DND-41 (cell line): ENCODE results near the gene CHADL.

Experiments used
- ATAC-seq: fragments of 200-7000 bp; cut with Tn5 transposase; 3 replicates; pipeline ENCODE4 v1.9.1; 2021; ENCODE audit warnings: low read depth; ENCODE audit not compliant: insufficient read depth
- DNase-seq: peaks from one replicate; pipeline ENCODE4 v3.0.0-alpha.2; 2020
- H2AFZ ChIP-seq: 2 replicates; pipeline ENCODE4 v1.6.0; 2012; ENCODE audit warnings: low read depth, low read length
- H3K27ac ChIP-seq: 2 replicates; pipeline ENCODE4 v1.5.1; 2012; ENCODE audit warnings: low read length, inconsistent platforms
- H3K27me3 ChIP-seq: fragments of 200-600 bp; sonication (generic); 2 replicates; pipeline ENCODE4 v1.6.0; 2012; ENCODE audit warnings: low read length, mild to moderate bottlenecking, inconsistent platforms; ENCODE audit not compliant: insufficient read depth, poor library complexity
- H3K36me3 ChIP-seq: 2 replicates; pipeline ENCODE4 v1.5.1; 2012; ENCODE audit warnings: low read length, inconsistent platforms; ENCODE audit not compliant: insufficient read depth
- H3K4me1 ChIP-seq: 2 replicates; pipeline ENCODE4 v1.5.1; 2012; ENCODE audit warnings: mild to moderate bottlenecking, low read length; ENCODE audit not compliant: insufficient read depth
- H3K4me2 ChIP-seq: 2 replicates; pipeline ENCODE4 v1.6.0; 2012; ENCODE audit warnings: mild to moderate bottlenecking, moderate library complexity, low read length, inconsistent platforms; ENCODE audit not compliant: insufficient read depth
- H3K4me3 ChIP-seq, 2 experiments: fragments of 200-600 bp in 1 of 2; shearing (Covaris generic) in 1 of 2; 2 replicates each; pipeline ENCODE4 v1.5.1; 2012 to 2016; ENCODE audit warnings: inconsistent platforms in 2 of 2, low read length in 2 of 2, mild to moderate bottlenecking in 2 of 2, low read depth in 1 of 2, moderate library complexity in 1 of 2
- H3K79me2 ChIP-seq: 2 replicates; pipeline ENCODE4 v1.6.0; 2012; ENCODE audit warnings: low read length, inconsistent platforms; ENCODE audit not compliant: insufficient read depth
- H3K9ac ChIP-seq: 2 replicates; pipeline ENCODE4 v1.6.0; 2012; ENCODE audit warnings: low read depth, mild to moderate bottlenecking, inconsistent platforms, low read length, moderate library complexity
- H3K9me3 ChIP-seq: 2 replicates; pipeline ENCODE4 v1.5.1; 2012; ENCODE audit warnings: low read length, moderate library complexity, mild to moderate bottlenecking, inconsistent platforms; ENCODE audit not compliant: insufficient read depth, severe bottlenecking
- H4K20me1 ChIP-seq: 2 replicates; pipeline ENCODE4 v1.6.0; 2012; ENCODE audit warnings: low read length; ENCODE audit not compliant: insufficient read depth
- CTCF ChIP-seq: IDR thresholded peaks from 2 replicates; pipeline ENCODE4 v1.5.1; 2012; ENCODE audit warnings: borderline replicate concordance, low read length, moderate library complexity, mild to moderate bottlenecking; ENCODE audit not compliant: poor library complexity, severe bottlenecking; ENCODE audit errors: extremely low read depth
- EZH2 ChIP-seq: IDR thresholded peaks from 3 replicates; pipeline ENCODE4 v1.6.1; 2012; ENCODE audit warnings: borderline replicate concordance, low read depth, mild to moderate bottlenecking, moderate library complexity, low read length, inconsistent platforms; ENCODE audit not compliant: severe bottlenecking

CHADL gene

GRCh38 chr22:41198027-41198580 is 42.6 kb downstream of the CHADL start:
- Histone ChIP-seq H3K9me3 (no peaks in the 10 kb centered on the region), H3K9ac (peak overlapping the region; percentile 70), H3K4me2 (peak overlapping the region; percentile 100), H3K4me3 (peak overlapping the region; percentile 49 to 99), H3K27ac (peak overlapping the region; percentile 67; the same call in 1 of the 2 replicates), H3K27me3 (no peaks in the 10 kb centered on the region), H3K36me3 (no peaks in the 10 kb centered on the region), H2AFZ (peak overlapping the region; percentile 99), H3K79me2 (no peaks in the 10 kb centered on the region), H4K20me1 (no peaks in the 10 kb centered on the region), H3K4me1 (peaks cover 21% of the 10 kb centered on the region)
- ATAC-seq (peak; percentile 60), DNase-seq (peak; percentile 62)
- no peak for TF ChIP-seq EZH2
- peak; percentile 19 for TF ChIP-seq CTCF

DNA sequence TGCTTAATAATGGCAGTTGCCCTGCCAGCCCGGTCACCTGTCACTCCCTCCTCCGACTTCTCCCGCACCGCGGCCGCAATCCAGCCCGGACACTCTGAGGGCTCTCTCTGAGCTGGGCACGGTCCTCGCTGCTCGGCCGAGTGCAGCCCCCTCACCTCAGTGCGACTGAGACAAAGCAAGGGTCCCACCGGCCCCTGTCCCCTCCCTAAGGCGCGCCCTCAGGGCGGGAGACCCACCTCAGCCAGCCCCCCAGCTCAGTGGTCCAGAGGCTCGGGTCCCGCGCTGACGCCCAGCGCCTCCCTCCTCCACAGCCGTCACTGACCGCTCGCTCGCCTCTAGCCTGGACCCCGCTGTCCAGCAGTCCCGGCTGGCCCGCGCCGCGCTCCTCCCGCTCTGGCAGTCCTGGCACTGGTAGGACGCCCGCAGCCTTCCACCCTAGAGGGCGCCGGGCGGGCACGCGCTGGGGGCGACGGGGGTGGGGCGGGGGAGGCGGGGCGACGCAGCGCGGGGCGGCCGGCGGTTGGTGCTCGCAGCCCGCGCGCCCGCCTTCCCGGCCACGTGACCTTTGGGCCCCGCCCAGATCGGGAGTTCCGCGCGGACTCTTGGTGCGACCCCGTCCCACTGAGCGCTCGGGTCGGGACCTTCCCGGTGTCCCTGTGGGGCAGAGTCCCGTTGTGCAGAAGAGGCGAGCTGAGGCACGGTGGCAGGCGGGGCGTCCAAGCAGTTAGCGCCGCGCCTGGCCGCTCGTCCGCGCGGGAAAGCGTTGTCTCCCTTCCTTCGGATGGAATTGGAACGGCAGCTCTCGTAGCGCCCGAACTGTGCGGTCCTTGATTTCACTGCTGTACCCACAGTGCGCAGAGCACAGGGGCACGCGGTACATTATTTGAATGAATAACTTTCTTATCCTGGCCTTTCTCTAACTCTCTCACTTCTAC is 43.4 kb downstream of the CHADL start:
- peaks cover 21% of the 10 kb centered on the region for H3K4me1 ChIP-seq
- peak overlapping the region; percentile 99 for H2AFZ ChIP-seq
- H3K27me3 ChIP-seq: no peaks in the 10 kb centered on the region
- H3K36me3 ChIP-seq: no peaks in the 10 kb centered on the region
- H3K9me3 ChIP-seq: no peaks in the 10 kb centered on the region
- H3K4me3 ChIP-seq: peak overlapping the region; percentile 49 to 99
- TF ChIP-seq EZH2 (no peak), CTCF (peak; percentile 22)
- ATAC-seq (peak; percentile 84), DNase-seq (peak; percentile 86)
- H3K4me2 ChIP-seq: peak overlapping the region; percentile 100
- H3K79me2 ChIP-seq: no peaks in the 10 kb centered on the region
- peak overlapping the region; percentile 67 for H3K27ac ChIP-seq
- H3K9ac ChIP-seq: peak overlapping the region; percentile 70
- H4K20me1 ChIP-seq: no peaks in the 10 kb centered on the region

DNA sequence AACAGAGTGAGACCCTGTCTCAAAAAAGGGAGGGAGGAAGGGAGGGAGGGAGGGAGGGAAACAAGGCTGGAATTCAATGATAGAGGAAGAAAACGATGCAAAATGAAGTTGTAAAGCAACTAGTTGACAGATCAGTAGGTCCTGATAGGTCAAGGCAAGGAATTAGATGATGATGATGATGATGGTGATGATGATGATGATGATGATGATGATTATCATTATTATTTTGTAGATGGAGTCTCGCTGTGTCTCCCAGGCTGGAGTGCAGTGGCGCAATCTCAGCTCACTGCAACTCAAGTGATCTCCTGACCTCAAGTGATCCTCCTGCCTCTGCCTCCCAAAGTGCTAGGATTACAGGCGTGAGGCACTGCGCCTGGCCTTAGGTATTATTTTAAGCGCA is 46.9 kb downstream of the CHADL start:
- H3K79me2 ChIP-seq: no peaks in the 10 kb centered on the region
- DNase-seq: no peak
- H3K4me3 ChIP-seq: no peak overlapping the region

More for the DNA sequence above, 46.9 kb downstream of the CHADL start:
- H3K27me3 ChIP-seq: no peaks in the 10 kb centered on the region
- no peak overlapping the region for H3K27ac ChIP-seq
- no peak for TF ChIP-seq EZH2
- no peak for TF ChIP-seq CTCF
- H3K9ac ChIP-seq: no peak overlapping the region
- no peak overlapping the region for H2AFZ ChIP-seq
- H3K9me3 ChIP-seq: no peaks in the 10 kb centered on the region
- no peaks in the 10 kb centered on the region for H4K20me1 ChIP-seq
- peaks cover 21% of the 10 kb centered on the region for H3K4me1 ChIP-seq
- H3K4me2 ChIP-seq: no peak overlapping the region
- ATAC-seq: no peak
- no peaks in the 10 kb centered on the region for H3K36me3 ChIP-seq
